Stimulated activated CD8-positive, alpha-beta memory T cell treated with anti-CD3 and anti-CD28 coated beads, Interleukin-2, amount 100 ng/mL, for 1 hour (primary cell): Measurements from ENCODE around the gene ZMYND8.
A peak's percentile ranks its signal among the peaks of the same experiment; 100 is the strongest.
"Not testable (repeated sequence)": the region's sequence is repeated elsewhere in the genome, so short reads cannot be mapped to it uniquely, and the experiment has no call there.

Source experiments
- DNase-seq, 2 donors: peaks; one replicate each; pipeline ENCODE4 v3.0.0-alpha.2; 2020; ENCODE audit warnings: low read depth in 2 of 2

Gene ZMYND8

DNA sequence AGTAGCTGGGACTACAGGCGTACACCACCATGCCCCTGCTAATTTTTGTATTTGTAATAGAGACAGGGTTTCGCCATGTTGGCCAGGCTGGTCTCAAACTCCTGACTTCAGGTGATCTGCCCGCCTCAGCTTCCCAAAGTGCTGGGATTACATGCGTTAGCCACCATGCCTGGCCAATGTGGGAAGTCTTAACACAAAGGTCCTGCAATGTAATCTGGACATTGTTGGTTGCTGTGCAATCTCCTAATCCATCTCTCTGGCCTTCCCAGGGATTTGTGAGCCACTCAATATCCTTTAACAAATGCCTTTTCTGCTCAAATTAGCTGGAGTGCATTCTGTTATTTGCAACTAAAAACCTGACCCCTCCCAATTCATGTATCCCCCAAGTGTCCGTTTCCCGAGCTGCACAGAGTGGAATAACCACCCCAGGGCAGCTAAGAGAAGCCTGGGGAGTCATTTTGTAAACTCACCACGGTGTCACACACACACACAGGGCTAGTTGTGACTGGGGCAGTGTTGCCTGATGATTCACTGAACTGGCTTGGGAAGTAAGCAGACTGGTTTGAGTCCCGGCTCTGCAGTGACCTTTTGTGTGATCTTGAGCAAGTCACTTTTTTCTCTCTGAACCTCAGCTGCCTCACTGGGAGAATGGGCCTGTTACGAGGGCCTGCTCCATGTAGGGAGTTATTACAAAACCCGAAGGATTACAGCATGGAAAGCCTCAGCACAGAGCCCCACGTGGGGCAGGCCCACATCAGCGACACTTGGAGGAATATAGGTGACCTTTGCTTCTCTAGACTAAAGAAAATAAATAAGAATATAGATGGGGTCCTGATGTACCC lies 152.3 kb downstream of the ZMYND8 start:
- DNase-seq: no peak

DNA sequence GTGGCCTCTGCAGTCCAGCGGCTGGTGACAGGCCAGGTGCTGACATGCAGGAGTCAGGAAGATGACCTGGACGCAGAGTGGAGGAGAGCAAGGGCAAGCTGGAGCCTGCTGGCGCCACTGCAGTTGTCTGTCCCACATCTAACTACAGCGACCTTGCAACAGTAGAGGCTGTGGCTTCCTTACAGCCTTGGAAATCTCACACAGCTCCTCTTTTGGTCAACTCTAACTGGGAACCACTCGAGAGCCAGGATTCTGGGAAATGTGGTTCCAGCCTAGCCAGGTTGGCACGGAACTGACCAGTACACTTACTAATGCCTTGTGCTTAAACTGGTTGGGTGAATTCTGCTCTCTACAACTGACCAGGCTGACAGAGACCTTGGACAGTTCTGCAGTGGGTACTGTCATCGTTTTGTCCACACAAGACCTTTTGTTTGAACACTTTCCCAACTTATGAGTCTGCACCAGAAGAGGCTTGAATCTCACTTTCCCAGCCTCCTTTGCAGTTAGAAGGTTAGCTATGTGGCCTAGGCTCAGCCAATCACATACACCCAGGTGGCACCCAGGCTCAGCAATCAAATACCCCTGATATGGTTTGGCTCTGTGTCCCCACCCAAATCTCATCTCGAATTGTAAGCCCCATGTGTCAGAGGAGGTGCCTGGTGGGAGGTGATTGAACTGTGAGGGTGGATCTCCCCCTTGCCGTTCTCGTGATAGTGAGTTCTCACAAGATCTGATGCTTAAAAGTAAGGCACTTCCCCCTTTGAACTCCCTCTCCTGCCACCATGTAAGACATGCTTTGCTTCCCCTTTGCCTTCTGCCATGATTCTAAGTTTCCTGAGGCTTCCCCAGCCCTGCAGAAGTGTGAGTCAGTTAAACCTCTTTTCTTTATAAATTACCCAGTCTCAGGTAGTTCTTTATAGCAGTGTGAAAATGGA lies 153.5 kb downstream of the ZMYND8 start:
- no peak for DNase-seq

DNA sequence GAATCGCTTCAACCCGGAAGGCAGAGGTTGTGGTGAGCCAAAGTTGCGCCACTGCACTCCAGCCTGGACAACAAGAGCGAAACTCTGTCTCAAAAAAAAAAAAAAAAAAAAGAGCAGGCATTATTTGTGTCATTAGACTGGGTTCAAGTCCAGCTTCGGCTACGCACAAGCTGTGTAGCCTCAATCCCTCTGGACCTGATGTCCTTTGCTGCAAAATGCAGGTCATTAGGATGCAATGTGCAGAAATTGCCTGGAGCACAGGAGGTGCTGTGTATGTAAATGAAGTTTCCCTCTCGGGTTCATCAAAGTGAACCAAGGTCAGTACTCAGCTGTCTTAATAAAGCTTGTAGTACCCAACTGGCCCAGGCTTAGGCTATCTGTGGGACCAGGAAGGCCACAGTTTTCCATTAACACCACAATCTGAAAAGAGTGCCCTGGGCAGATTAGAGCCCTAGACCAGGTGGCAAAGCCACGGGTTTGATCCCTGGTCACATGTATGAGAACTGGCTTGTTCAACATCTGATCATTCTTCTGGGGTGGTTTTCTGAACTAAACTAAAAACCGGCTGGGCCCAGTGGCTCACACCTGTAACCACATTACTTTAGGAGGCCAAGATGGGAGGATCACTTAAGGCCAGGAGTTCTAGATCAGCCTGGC lies 155.3 kb downstream of the ZMYND8 start:
- DNase-seq: no peak

DNA sequence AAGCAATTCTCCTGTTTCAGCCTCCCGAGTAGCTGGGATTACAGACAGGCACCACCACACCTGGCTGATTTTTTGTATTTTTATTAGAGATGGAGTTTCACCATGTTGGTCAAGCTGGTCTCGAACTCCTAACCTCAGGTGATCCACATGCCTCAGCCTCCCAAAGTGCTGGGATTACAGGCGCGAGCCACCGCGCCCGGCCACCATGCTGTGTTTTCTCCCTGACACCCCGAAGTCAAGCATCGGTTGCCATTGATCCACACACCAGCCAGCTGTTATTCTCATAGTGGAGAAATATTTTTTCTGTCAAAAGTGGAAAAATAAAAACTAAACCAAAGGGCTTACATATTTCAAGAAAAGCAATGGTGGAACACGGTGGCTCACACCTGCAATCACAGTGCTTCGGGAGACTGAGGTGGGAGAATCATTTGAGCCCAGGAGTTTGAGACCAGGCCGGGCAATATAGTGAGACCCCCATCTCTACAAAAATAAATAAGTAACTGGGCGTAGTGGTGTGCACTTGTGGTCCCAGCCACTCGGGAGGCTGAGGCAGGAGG lies 157.4 kb downstream of the ZMYND8 start:
- no peak for DNase-seq

DNA sequence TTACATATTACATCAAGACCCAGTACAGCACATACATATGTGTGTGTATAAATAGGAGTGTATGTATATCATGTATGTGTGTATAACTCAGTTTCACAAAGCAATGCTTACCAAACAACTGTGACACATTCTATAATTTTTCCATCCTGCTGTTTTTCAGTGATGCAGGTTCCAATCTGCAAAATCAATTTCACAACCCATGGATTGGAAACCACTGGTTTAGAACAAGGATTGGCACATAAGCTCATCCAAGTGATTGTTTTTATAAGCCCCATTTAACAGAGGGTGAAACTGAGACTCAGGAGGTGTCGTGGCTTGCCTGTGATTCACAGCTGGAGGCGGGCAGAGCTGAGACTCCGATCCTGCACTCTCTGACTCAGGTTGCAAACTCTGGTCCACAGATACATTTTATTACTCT lies 158.2 kb downstream of the ZMYND8 start:
- DNase-seq: no peak

DNA sequence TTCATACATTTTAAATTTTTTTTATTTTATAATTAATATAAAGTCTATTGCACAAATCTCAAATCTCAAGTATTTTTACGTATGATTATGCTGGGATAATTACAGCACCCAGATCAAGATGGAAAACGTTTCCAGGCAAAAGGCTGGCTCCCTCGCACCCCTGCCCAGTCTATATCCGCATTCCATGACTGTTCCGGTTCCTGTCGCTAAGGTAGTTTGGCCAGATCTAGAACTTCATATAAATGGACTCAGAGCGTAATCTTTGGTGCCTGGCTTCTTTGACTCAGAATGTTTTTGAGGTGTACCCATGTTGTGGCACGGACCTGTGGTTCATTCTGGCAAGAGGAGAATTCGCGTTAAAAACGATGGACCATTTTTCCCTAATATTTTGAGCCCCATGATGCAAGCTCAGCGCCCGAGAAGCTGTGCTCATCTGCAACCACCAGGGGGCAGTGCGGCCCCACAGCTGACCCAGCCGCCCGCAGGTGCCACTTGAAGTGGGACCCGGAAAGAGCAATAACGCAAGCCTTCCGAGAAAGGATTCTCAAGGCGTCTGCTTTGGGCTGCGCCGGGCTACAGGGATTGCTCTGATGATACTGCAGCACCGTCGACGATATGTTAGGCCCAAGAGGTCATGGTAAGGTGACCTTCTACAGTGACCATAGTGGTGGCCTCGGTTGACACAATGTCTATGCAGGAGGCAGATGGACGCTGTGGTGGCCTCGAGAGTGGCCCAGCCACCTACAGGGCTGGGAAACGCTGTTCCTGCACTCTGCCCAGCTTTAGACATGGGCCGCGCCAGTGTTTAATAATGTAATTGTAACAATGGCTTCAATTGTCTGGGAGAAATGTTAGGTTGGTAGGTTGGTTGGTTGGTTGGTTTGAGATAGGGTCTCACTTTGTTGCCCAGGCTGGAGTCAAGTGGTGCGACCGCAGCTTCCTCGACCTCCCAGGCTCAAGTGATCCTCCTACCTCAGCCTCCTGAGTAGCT lies 160.1 kb downstream of the ZMYND8 start:
- peak; percentile 23 to 53 for DNase-seq

DNA sequence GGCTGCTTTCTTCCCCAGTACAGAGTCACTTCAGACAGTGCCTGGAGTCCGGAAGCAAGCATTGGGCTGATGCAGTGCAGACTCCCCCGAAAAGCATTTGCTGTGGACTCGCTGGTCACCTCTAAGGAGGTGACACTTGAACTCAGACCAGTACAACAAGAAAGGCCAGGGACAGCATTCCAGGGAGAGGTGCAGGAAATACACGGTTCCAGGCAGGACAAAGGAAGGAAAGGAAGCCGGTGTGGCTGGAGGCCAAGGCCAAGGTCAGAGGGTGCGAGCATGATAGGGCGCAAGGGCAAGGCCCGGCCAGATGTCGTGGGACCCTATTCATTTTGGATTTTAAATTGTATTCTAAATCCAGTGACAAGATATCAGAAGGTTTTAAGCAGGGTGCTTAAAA lies 160.9 kb downstream of the ZMYND8 start:
- no peak for DNase-seq

DNA sequence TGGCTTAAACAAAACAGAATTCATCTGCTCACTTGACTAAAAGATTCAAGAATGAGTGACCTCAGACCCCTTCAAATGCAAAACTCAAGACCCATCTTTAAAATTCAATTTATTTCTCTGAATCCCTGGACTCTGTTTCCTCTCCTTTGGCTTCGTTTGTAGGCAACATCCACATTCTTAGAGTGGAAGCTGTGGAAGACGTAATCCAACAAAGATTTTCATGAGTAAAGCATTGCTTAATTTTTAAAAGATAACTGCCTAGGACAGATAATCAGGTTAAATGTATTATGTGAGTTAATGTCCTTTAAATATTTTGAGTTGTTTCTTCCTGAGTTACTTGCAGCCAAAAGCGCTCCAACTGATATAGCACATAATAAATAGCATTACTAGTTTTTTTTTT lies 164.5 kb downstream of the ZMYND8 start:
- DNase-seq: no peak

DNA sequence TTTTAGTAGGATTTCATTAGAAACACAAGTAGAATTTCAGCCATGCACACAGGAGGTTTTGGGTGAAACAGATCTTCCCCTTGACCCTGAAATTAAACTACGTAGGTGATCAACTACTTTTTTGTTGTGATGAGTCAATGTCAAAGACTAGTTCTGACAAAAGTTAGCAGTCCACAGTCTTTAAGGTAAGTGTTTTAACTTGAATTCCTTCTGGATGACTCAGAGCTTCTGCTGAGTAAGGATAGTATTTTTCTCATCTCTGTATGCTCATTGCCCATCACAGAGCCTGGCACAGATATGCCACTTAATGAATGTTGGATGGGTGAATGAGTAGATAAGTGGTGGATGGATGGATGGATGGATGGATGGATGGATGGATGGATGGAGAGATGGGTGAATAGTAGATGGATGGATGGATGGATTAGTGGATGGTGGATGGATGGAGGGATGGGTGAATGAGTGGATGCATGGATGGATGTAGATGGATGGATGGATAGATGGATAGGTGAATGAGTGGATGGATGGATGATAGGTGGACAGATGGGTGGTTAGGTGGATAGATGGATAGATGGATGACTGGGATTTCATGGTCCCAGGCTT lies 165.3 kb downstream of the ZMYND8 start:
- no peak for DNase-seq

DNA sequence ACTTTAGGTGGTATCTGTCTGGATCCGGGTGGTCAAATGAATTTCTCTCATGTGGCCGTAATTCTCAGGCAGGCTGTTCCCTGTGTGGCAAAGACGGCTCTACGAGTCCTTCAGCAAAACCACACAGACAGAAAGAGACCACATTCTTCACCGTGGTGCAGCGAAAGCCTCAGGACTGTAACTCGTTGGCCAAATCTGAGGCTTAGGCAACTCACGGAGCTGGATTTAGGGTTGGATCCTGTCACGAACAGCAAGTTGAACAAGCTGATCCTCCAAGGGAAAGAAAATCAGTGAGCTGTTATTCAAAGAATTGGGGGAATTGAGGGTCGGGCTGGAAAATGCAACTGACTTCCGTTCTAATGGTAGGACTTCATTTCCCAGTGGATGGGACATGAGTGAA lies 167.4 kb downstream of the ZMYND8 start:
- DNase-seq: no peak

DNA sequence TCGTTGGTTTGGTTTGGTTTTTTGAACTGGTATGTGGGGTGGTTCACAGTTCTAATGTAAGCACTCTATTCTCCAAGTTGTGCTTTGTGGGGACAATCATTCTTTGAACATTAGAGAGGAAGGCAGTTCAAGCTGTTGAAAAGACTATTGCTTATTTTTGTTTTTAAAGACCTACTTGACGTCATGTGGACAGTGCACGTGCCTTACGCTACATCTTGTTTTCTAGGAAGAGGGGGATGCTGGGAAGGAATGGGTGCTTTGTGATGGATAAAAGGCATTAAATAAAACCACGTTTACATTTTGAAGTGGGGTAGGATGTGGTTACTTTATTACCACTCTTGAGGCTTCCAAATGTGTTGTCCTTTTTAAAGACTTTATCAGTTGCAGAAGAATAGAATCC lies 168.0 kb downstream of the ZMYND8 start:
- DNase-seq: no peak

DNA sequence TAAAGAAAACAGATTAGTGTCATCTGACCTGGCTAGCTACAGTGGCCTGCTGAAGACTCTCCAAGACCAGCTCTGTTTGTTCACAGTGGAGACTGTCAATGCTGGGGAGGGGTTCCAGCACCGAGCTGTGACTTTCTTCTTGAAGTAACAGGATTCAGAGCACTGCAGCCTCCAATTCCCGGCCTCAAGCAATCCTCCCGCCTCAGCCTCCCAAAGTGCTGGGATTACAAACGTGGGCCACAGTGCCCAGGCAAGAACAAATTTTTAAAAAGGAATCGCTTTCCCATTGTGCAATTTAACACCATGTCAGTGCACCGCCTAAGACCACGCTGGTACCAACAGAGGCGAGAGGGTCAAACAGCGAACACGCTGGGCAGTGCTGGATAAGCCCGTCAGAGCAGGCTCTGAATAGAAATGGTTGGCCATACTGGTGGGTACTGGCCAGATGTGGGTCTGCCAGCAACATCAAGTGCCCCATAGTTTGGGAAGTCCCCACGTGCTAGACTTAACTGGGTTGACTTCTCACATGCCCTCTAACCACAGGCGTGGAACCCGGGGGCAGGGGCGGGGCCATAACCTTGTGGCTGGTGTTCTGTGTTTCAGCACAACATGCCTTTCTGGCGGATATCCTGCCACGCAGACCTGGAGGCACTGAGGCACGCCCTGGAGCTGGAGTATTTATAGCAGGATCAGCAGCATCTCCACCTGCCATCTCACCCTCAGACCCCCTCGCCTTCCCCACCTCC lies 168.9 kb downstream of the ZMYND8 start:
- no peak for DNase-seq

DNA sequence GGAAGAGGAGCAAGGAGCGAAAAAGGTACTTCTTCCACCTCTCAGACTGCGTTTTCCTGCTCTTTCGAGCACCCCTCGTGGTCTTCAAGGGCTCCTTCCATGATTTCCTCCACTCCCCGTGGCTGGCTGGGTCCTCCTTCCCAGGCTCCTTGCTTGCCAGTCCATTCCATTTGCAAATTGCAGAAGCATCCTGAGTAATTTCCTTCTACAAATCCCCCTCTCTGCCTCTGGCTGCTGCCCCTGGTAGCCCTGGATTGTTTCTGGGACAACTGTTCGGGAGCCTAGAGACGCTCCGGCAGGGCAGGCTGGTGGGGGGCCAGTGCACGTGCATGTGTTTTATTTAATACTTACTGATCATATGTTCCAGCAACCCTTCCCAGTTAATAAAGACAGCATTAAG lies 173.1 kb downstream of the ZMYND8 start:
- DNase-seq: no peak

DNA sequence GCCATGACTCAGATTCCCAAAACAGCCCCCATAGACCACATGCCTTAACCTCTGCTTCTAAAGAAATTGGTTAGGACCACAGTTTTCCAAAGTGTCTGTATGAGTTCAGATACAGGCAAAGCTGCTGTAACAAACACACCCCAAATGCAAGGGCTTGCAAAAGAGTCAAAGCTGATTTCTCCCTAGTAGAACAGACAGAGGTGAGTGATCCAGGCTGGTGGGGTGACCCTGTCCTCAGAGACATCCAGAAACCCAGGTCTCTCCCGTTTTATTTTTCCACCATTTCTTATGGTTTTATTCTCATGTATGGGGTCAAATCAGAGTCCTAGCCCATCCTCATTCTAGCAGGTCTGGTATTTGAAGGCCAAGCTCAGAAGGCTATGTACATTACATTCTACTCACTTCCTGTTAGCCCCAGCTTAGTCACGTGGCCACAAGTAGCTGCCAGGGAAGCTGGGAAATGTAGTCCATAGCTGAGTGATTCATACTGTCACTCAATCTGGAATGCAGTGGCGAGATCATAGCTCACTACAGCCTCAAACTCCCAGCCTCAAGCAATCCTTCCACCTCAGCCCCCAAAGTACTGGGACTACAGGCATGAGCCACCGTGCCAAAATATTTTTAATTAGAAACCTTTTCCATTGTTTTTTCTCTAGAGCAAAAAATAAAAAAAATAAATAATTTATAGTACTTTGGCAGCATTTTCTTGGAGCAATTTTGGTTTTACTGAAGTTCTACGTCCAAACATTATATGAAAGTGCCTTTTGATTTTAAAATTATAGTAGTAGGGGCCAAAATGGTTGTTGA lies 175.2 kb downstream of the ZMYND8 start:
- no peak for DNase-seq

DNA sequence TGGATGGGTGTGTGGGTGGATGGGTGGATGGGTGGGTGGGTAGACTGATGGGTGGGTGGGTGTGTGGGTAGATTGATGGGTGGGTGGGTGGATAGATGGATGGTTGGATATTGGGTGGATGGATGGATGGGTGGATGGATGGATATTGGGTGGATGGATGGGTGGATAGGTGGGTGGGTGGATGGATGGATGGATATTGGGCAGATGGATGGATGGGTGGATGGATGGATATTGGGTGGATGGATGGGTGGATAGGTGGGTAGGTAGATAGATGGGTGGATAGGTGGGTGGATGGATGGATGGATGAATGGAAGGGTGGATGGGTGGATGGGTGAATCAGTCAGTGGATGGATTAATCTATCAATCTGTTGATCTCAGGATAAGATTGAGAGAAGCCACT lies 177.2 kb downstream of the ZMYND8 start:
- DNase-seq: no peak

DNA sequence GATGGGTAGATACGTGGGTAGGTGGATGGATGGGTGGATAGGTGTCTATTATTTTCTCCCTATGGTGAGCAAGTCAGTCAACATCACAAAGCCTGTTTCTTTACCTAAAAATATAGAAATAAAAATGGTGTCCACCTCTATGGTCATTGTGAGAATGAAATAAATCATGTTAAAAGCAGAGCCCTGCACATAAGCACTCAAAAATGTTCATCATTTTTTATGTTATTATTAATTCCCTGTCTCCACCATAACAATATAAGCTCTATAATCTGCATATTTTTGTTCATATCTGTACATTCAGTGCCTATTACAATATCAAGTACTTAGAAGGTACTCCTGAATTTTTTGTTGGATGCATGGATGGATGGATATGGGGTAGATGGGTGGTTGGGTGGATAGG lies 177.6 kb downstream of the ZMYND8 start:
- DNase-seq: no peak

DNA sequence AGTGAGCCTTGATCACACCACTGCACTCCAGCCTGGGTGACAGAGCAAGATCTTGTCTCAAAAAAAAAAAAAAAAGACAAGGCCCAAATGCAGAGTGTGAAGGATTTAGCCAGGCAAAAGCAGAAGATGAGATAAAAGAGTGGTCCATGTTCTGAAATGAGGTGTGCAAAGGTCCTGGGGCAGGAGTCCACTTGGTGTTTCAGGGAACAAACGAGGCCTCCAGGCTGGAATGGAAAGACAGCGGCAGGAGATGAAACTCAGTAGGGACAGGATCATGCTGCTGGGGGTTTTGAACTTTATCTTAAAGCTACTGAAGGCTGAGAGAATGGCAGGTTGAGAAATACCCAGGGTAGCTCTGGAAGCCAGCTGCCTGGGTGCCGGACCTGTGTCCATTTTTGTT lies 178.2 kb downstream of the ZMYND8 start:
- no peak for DNase-seq

DNA sequence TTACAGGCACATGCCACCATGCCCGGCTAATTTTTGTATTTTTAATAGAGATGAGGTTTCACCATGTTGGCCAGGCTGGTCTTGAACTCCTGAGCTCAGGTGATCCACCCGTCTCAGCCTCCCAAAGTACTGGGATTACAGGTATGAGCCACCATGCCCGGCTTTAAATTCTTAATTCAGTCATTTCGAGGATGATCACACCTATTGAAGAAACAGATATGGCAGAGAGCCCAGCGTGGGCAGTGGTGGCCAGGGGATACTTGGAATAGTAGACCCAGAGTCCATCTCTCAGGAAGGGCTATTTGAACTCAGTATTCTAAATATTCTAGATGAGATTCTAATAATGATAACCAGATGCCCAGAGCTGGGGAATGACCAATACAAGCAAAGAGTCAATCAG lies 180.3 kb downstream of the ZMYND8 start:
- not testable (repeated sequence) for DNase-seq

DNA sequence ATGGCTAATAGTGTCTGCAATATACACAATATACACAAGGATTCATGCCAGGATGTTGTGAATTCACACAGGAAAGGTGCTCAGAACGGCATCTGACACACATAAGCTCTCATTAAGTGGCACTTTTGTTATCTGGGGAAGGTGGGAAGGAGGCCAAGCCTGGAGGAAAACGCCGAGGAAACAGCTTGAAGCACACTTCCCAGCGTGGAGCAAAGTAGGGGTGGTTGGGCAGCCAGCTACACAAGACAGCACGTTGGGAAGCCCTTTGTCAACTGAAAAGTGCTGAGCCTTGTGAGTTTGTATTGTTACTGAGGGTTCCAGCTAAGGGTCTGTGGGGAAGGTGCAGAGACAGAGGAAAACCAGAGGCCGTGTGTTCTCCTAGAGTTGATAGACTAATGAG lies 181.0 kb downstream of the ZMYND8 start:
- DNase-seq: no peak
